Epithelial cell of esophagus (primary cell): ENCODE measurements around the gene FOXL2.

ENCODE experiments used
- DNase-seq: peaks from one replicate; pipeline ENCODE4 v3.0.0; 2010; ENCODE audit warnings: low read depth
- H3K4me3 ChIP-seq: 2 replicates; pipeline ENCODE4 v1.5.1; 2011; ENCODE audit warnings: mild to moderate bottlenecking, low read length, control low read depth
- CTCF ChIP-seq: IDR thresholded peaks from 2 replicates; pipeline ENCODE4 v1.5.1; 2011; ENCODE audit warnings: low read depth, mild to moderate bottlenecking, low read length, control low read depth, inconsistent platforms; ENCODE audit not compliant: insufficient read depth; ENCODE audit errors: missing control alignments

The FOXL2 gene

DNA sequence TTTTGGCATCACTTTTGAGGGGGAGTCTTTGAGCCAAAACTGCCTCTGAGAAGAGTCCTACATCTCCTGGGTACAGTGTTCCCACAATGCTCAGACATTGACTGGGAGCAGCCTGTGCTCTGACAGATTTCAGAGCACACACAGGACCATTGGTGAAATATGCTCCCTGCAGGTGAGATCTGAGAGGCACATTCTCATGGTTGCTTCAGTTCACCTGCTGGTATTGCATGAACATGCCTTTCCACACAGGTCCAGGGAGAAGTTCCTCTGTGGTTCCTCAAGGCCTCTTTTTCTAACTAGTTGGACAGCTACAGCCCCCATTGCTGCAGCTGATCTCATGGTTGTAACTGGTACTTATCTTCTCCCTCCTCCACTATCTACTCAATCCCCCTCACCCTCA lies 37.0 kb downstream of the FOXL2 start:
- H3K4me3 ChIP-seq = no peak overlapping the region
- DNase-seq = peak; percentile 20
- TF ChIP-seq CTCF = peak; percentile 35

- no peak for DNase-seq
- H3K4me3 ChIP-seq = no peak overlapping the region
- TF ChIP-seq CTCF = no peak
Observed at GRCh38 chr3:138908846-138909245, 38.1 kb downstream of the FOXL2 start.

DNA sequence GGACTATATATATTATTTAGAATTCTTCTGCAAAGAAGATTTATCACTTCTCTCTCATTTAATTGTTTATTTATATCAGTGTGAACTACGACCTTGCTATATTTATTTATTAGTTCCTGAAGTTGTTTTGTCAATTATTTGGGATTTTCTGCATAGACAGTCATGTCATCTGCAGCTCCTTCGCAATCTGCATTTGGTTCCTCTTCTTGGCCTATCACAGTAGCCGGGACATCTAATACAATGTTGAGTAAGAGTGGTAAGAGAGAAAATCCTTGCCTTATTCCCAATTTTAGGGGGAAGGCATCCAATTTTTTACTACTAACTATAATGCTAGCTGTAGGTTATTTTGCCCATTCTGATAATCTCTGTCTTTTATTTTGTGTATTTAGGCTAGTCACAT lies 39.4 kb downstream of the FOXL2 start:
- H3K4me3 ChIP-seq = no peak overlapping the region
- TF ChIP-seq CTCF = no peak
- DNase-seq = no peak

GRCh38 chr3:138902171-138902570 lies 44.8 kb downstream of the FOXL2 start:
- no peak overlapping the region for H3K4me3 ChIP-seq
- TF ChIP-seq CTCF = no peak
- DNase-seq = no peak

DNA sequence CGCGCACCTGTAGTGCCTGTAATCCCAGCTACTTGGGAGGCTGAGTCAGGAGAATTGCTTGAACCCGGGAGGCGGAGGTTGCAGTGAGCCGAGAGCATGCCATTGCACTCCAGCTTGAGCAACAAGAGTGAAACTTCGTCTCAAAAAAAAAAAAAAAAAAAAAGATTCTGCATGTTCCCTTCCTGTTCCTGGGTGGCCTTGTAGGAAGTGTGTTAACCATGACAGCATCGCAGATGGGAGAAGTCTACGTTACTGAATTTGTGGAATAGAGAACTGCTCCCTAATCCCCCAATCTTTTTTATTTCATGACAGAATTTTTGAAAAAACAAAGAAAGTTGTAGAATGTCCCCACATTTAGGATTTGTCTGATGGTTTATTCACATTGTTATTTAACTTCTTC lies 45.4 kb downstream of the FOXL2 start:
- H3K4me3 ChIP-seq = no peak overlapping the region
- no peak for DNase-seq
- no peak for TF ChIP-seq CTCF

- DNase-seq = no peak
- TF ChIP-seq CTCF = no peak
- H3K4me3 ChIP-seq = no peak overlapping the region
Observed at GRCh38 chr3:138899351-138899991, 47.5 kb downstream of the FOXL2 start.

DNA sequence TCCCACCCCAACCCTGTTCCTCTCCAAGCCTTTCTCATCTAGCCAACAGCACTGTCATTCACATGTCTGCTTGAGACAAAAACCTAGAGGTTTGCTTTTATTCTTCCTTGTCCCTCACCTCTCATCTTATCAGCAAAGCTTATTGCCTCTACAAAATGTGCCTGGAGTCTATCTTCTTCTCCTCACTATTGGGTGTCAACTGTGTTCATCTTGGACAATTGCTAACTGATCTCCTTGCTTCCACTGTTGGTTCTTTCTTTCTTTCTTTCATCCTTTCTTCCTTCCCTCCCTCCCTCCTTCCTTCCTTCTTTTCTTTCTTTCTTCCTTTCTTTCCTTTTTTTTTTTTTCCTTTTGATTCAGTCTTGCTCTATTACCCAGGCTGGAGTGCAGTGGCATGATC lies 48.2 kb downstream of the FOXL2 start:
- DNase-seq = no peak
- no peak overlapping the region for H3K4me3 ChIP-seq
- TF ChIP-seq CTCF = no peak
